RWPE1 (cell line): Measurements from ENCODE around the gene IFT122.

Experiments
- CTCF ChIA-PET: fragments of 350-600 bp; sonication (Branson Sonifier 250); formaldehyde crosslinking; extraction: SDS; loops from one replicate; lab custom pipeline; 2021; lab: Yijun Ruan, JAX
- POLR2A ChIA-PET: fragments of 400-600 bp; formaldehyde crosslinking; extraction: SDS; loops from one replicate; lab custom pipeline; 2020; ENCODE audit warnings: antibody characterized with exemption; ENCODE audit not compliant: low non-redundant PET; lab: Yijun Ruan, JAX
- DNase-seq: peaks from one replicate; pipeline ENCODE4 v3.0.0; 2012; ENCODE audit warnings: low spot score
- H3K27ac ChIP-seq: fragments of 450-650 bp; 2 replicates; pipeline ENCODE4 v1.5.1; 2017
- CTCF ChIP-seq: fragments of 450-650 bp; conservative IDR thresholded peaks from 2 replicates; pipeline ENCODE4 v1.5.1; 2017; ENCODE audit warnings: low read depth, mild to moderate bottlenecking

IFT122 gene

GRCh38 chr3:129449279-129450115 lies 9.5 kb downstream of the IFT122 start:
- DNase-seq: no peak
- TF ChIP-seq CTCF: no peak
- ChIA-PET POLR2A (no interaction called here), CTCF (no interaction called here)
- H3K27ac ChIP-seq: no peak overlapping the region

- ChIA-PET POLR2A (no interaction called here), CTCF (no interaction called here)
- no peak for DNase-seq
- TF ChIP-seq CTCF: no peak
- H3K27ac ChIP-seq: no peak overlapping the region
Measured at GRCh38 chr3:129453732-129454131, 13.7 kb downstream of the IFT122 start.

GRCh38 chr3:129460155-129460554 lies 20.1 kb downstream of the IFT122 start:
- ChIA-PET CTCF (interaction anchor here (0.6 kb wide), 1 partner anchor 21 kb away, joined by 3 read pairs; no protein-coding TSS in a partner anchor), POLR2A (no interaction called here)
- no peak for DNase-seq
- no peak for TF ChIP-seq CTCF
- H3K27ac ChIP-seq: no peak overlapping the region

GRCh38 chr3:129460572-129460971 lies 20.5 kb downstream of the IFT122 start:
- H3K27ac ChIP-seq: no peak overlapping the region
- TF ChIP-seq CTCF: no peak
- POLR2A ChIA-PET: no interaction called here
- CTCF ChIA-PET: interaction anchor here (0.6 kb wide), 1 partner anchor 21 kb away, joined by 3 read pairs; no protein-coding TSS in a partner anchor
- DNase-seq: no peak

GRCh38 chr3:129461022-129461421 lies 21.0 kb downstream of the IFT122 start:
- H3K27ac ChIP-seq: no peak overlapping the region
- CTCF ChIA-PET: no interaction called here
- no peak for TF ChIP-seq CTCF
- DNase-seq: no peak
- POLR2A ChIA-PET: no interaction called here

GRCh38 chr3:129461461-129462146 lies 21.6 kb downstream of the IFT122 start:
- CTCF ChIA-PET: interaction anchor here (0.5 to 0.7 kb wide), 2 partner anchors 16 to 66 kb away, joined by 3 read pairs; no protein-coding TSS in a partner anchor
- TF ChIP-seq CTCF: no peak
- POLR2A ChIA-PET: no interaction called here
- H3K27ac ChIP-seq: no peak overlapping the region
- DNase-seq: no peak
